Smooth muscle cell (in vitro differentiated cells): ENCODE data around the gene CEACAM7. TPM values are rescaled to one million over a fixed set of nuclear protein-coding genes. Genes with fewer than 3 reads are reported as not detected.

Experiments
- DNase-seq: peaks from one replicate; lab custom pipeline; 2025; ENCODE audit not compliant: unreplicated experiment; lab: John Stamatoyannopoulos, UW
- H2AFZ ChIP-seq: fragments of 200-600 bp; sonication (generic); 2 replicates; pipeline ENCODE4 v1.6.0; 2016; ENCODE audit warnings: antibody characterized with exemption, low read depth, mild to moderate bottlenecking
- H3F3A ChIP-seq: fragments of 200-600 bp; sonication (generic); 2 replicates; pipeline ENCODE4 v1.6.0; 2017; ENCODE audit warnings: antibody characterized with exemption, low read depth
- H3K27ac ChIP-seq: fragments of 200-600 bp; sonication (generic); 2 replicates; pipeline ENCODE4 v1.5.1; 2016; ENCODE audit warnings: low read depth, mild to moderate bottlenecking
- H3K27me3 ChIP-seq: fragments of 200-600 bp; sonication (generic); 2 replicates; pipeline ENCODE4 v1.6.1; 2016; ENCODE audit warnings: low read depth, mild to moderate bottlenecking
- H3K36me3 ChIP-seq: fragments of 200-600 bp; sonication (generic); 2 replicates; pipeline ENCODE4 v1.5.1; 2016; ENCODE audit warnings: low read depth
- H3K4me1 ChIP-seq: fragments of 200-600 bp; sonication (generic); 2 replicates; pipeline ENCODE4 v1.5.1; 2016; ENCODE audit warnings: low read depth
- H3K4me2 ChIP-seq: fragments of 200-600 bp; sonication (generic); 2 replicates; pipeline ENCODE4 v1.6.0; 2016; ENCODE audit warnings: mild to moderate bottlenecking
- H3K4me3 ChIP-seq: fragments of 200-600 bp; sonication (generic); 2 replicates; pipeline ENCODE4 v1.5.1; 2016; ENCODE audit warnings: mild to moderate bottlenecking
- H3K79me2 ChIP-seq: fragments of 200-600 bp; sonication (generic); 2 replicates; pipeline ENCODE4 v1.6.0; 2016; ENCODE audit warnings: low read depth, mild to moderate bottlenecking
- H3K9ac ChIP-seq: fragments of 200-600 bp; sonication (generic); 2 replicates; pipeline ENCODE4 v1.6.0; 2016; ENCODE audit warnings: low read depth
- H3K9me3 ChIP-seq: fragments of 200-600 bp; sonication (generic); replicated peaks from 2 replicates; pipeline ENCODE4 v1.5.1; 2016; ENCODE audit warnings: low read depth
- H4K20me1 ChIP-seq: fragments of 200-600 bp; sonication (generic); 2 replicates; pipeline ENCODE4 v1.6.0; 2016; ENCODE audit warnings: low read depth
- WGBS: methylation state at CpG from one replicate; pipeline ENCODE4 v1.1.7; 2016; ENCODE audit warnings: low lambda C conversion rate; 5-methylcytosine and 5-hydroxymethylcytosine counted together
- polyA plus RNA-seq: library from polyadenylated mRNA; unstranded; fragments of >200 nt; fragmentation: Nextera tagmentation; extraction: Ambion mirVana; gene quantifications from 2 replicates; pipeline ENCODE4 v1.2.1, GENCODE V29; 2016
- total RNA-seq: library from RNA; depleted of rRNA; stranded (reverse); fragments of >200 nt; gene quantifications from 2 replicates; pipeline ENCODE4 v1.2.3, GENCODE V29; 2014
- TF ChIP-seq, protein P1 (sequence below): fragments of 200-600 bp; sonication (generic); IDR thresholded peaks from 2 replicates; pipeline ENCODE4 v1.5.1; 2017; ENCODE audit warnings: borderline replicate concordance, mild to moderate bottlenecking, antibody characterized with exemption; ENCODE audit not compliant: insufficient read depth, poor library complexity, severe bottlenecking

CEACAM7 gene
- total RNA-seq (not detected in 2 replicates), polyA plus RNA-seq (not detected in 2 replicates)

DNA sequence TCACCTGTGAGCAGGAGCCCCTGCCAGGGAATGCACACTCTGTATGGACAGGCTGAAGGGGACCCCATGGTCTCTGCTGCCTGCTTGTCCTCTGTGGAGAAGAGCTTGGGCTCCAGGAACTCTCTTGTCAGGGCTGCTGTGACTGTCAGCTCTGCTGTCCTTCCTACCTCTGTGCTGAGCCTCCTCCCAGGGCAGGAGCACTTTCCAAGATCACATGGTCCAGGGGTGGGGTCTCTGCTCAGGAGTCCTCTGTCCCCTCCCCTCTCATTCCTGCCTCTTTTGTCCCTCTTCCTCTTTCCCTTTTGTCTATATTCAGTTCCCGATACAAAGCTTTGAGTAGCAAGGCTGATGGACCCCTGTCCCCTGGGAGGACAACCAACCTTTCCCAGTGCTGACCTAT is at the start of gene CEACAM7:
TSS of gene CEACAM7 (minus strand) at position 173 of the 400 bp plus-strand sequence. CDS start at position 68, 105 bp downstream.
- H3K4me1 ChIP-seq = no peaks in the 10 kb centered on the region
- H3K27me3 ChIP-seq = no peaks in the 10 kb centered on the region
- 77% methylated on average over 1 of the region's 1 CpG for WGBS
- H3K27ac ChIP-seq = no peak within 1 kb of the TSS
- H3K4me2 ChIP-seq = no peak within 1 kb of the TSS
- H3K9me3 ChIP-seq = peaks cover 2% of the 10 kb centered on the region
- H3K9ac ChIP-seq = no peak within 1 kb of the TSS
- H3K79me2 ChIP-seq = no peaks in the 10 kb centered on the region
- no peaks in the 10 kb centered on the region for H3K36me3 ChIP-seq
- no peak for DNase-seq
- no peak within 1 kb of the TSS for H3K4me3 ChIP-seq
- H3F3A ChIP-seq = no peaks in the 10 kb centered on the region
- TF ChIP-seq, protein P1, sequence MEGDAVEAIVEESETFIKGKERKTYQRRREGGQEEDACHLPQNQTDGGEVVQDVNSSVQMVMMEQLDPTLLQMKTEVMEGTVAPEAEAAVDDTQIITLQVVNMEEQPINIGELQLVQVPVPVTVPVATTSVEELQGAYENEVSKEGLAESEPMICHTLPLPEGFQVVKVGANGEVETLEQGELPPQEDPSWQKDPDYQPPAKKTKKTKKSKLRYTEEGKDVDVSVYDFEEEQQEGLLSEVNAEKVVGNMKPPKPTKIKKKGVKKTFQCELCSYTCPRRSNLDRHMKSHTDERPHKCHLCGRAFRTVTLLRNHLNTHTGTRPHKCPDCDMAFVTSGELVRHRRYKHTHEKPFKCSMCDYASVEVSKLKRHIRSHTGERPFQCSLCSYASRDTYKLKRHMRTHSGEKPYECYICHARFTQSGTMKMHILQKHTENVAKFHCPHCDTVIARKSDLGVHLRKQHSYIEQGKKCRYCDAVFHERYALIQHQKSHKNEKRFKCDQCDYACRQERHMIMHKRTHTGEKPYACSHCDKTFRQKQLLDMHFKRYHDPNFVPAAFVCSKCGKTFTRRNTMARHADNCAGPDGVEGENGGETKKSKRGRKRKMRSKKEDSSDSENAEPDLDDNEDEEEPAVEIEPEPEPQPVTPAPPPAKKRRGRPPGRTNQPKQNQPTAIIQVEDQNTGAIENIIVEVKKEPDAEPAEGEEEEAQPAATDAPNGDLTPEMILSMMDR = no peak
- H2AFZ ChIP-seq = no peak within 1 kb of the TSS
- H4K20me1 ChIP-seq = no peaks in the 10 kb centered on the region

DNA sequence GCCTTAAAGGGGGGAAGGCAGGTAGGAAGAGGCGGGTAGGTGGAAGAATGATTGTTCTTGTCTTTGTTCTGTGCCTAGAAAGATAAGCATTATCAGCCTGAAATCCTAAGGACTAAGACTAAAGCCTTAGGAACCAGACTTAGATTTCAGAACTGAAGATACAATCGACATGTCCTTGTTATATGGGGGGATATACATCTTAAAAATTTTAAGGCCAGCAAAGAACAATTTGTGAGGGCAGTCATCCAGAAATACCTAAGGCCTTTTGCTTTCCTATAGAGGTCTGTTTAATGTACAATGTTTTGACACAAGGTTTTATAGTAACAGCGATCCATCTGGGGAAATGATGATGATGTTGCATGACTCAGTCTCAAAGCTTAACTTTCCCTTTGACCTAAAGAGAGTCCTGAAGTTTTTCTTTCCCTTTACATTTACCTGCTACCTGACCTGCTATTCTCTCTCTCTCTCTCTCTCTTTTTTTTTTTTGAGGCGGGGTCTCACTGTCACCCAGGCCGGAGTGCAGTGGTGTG is 47.1 kb upstream of the CEACAM7 start:
- H3K27me3 ChIP-seq = no peaks in the 10 kb centered on the region
- no peak overlapping the region for H3K4me2 ChIP-seq
- H3K9me3 ChIP-seq = peaks cover 11% of the 10 kb centered on the region
- no peaks in the 10 kb centered on the region for H3K79me2 ChIP-seq
- WGBS = 58% methylated on average over 5 of the region's 5 CpGs
- H3F3A ChIP-seq = no peaks in the 10 kb centered on the region
- no peak overlapping the region for H3K4me3 ChIP-seq
- H2AFZ ChIP-seq = no peak overlapping the region
- H3K4me1 ChIP-seq = no peaks in the 10 kb centered on the region
- no peaks in the 10 kb centered on the region for H4K20me1 ChIP-seq
- H3K36me3 ChIP-seq = no peaks in the 10 kb centered on the region
- no peak for DNase-seq
- H3K9ac ChIP-seq = no peak overlapping the region
- no peak overlapping the region for H3K27ac ChIP-seq
- TF ChIP-seq, protein P1 = no peak

DNA sequence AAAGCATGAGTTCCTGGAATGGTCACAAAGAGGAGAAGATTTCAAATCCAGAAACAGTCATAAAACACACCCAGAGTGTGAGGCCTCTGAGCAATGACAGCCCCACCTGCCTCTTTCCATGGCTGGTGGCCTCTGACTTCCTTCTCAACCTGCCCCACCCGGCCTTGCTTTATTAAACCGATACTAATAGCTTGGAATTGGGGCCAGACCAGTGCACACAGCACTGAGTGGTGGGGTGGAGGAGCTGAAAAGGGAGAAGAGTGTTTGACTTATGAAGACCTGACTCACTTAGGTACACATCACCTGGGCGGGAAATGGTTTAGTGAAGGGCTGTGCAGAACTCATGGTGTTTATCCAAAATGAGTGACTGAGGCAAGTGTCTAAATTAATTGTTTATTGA is 46.5 kb upstream of the CEACAM7 start:
- Histone ChIP-seq H3K27ac (no peak overlapping the region), H3F3A (no peaks in the 10 kb centered on the region), H3K4me2 (no peak overlapping the region), H3K9ac (no peak overlapping the region), H2AFZ (no peak overlapping the region), H3K4me1 (no peaks in the 10 kb centered on the region), H3K9me3 (peaks cover 11% of the 10 kb centered on the region), H3K27me3 (no peaks in the 10 kb centered on the region), H4K20me1 (no peaks in the 10 kb centered on the region), H3K36me3 (no peaks in the 10 kb centered on the region), H3K79me2 (no peaks in the 10 kb centered on the region), H3K4me3 (no peak overlapping the region)
- TF ChIP-seq, protein P1 = no peak
- DNase-seq = no peak
- WGBS = 54% methylated on average over 3 of the region's 3 CpGs

DNA sequence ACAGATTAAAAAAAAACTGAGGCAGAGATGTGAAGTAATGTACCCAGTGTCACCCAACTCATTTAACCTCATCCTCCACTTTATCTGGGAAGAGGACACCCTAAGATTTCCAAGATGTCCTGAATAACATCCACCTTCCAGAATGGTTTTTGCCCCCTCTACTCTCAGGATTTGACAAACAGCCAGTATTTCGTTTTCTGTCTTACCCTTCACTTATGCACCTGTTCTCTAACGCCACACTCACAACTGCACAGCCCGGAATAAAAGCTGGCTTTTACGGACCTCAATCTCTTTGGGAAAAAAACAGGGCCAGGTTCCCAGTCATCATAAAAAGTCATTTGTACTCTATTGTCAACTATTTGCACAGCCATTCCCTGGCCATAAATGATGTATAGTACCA is 46.1 kb upstream of the CEACAM7 start:
- Histone ChIP-seq H3K4me2 (no peak overlapping the region), H3K9me3 (peaks cover 9% of the 10 kb centered on the region), H3K4me3 (no peak overlapping the region), H3K79me2 (no peaks in the 10 kb centered on the region), H3F3A (no peaks in the 10 kb centered on the region), H4K20me1 (no peaks in the 10 kb centered on the region), H3K27ac (no peak overlapping the region), H3K27me3 (no peaks in the 10 kb centered on the region), H2AFZ (no peak overlapping the region), H3K9ac (no peak overlapping the region), H3K36me3 (no peaks in the 10 kb centered on the region), H3K4me1 (no peaks in the 10 kb centered on the region)
- WGBS = 76% methylated on average over 4 of the region's 4 CpGs
- TF ChIP-seq, protein P1 = no peak
- no peak for DNase-seq
